ENCODE data around the gene MKKS. TPM values are rescaled to one million over a fixed set of nuclear protein-coding genes. Genes with fewer than 3 reads are reported as not detected.
"Not testable (repeated sequence)": the region's sequence is repeated elsewhere in the genome, so short reads cannot be mapped to it uniquely, and the experiment has no call there.

The MKKS gene
- total and polyA plus RNA-seq, 2 experiments from 2014 or later: 9.1 to 45.9 TPM

DNA sequence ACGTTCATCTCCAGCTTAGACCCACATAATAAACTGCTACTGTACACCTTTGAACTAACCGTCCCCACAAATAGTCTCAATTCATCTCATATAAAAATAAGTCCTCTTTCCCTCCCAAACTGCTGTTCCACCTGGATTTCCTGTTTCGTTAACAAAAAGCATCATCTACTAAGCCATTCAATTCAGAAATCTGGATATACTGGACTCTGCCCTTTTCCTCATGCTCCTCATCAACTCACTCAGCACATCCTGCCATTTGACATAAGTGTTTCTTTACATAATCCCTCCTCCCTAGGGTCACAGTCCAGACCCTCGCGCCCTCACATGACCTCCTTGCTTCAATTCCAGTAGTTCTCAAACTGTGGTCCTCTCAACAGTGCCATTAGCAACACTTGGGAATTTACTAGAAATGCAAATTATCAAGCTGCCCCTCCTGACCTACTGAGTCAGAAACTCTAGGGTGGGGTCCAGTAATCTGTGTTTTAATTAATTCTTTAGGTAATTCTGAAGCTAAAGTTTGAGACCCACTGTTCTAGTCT lies 4.5 kb downstream of the MKKS start:
- DNase-seq (ENCODE audit: low read depth in 1 of 2, low spot score in 1 of 2): no peak
- Histone ChIP-seq H3K27ac (no peak overlapping the region), H3K36me3 (no peaks in the 10 kb centered on the region), H3K9me3 (ENCODE audit: low read depth) (no peaks in the 10 kb centered on the region), H3K4me1 (ENCODE audit: low read depth) (peaks cover 18% of the 10 kb centered on the region), H3K27me3 (no peaks in the 10 kb centered on the region), H3K4me3 (no peak overlapping the region)
- TF ChIP-seq CTCF (IDR thresholded peaks at IDR 0.05; ENCODE audit: low read depth, low read length): no peak

DNA sequence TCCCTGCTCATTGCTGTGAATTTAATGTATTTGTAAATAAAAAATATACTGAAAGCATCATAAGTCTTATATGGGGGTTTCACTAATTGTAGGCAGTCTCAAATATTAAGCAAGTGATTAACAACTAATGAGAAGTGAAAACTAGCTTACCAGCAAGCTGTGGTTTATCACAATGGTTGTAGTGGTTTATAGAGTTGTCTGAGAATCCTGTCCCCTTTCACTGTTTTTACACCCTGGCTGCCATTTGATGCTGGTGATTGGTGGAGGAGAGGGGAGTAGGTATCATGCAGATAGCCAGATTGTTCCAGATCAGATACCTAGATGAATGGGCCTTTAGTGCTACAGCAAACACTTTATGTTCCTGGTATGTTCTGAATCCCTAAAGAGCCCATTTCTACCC lies 6.0 kb downstream of the MKKS start:
- Histone ChIP-seq H3K4me1 (ENCODE audit: low read depth) (peaks cover 16% of the 10 kb centered on the region), H3K9me3 (ENCODE audit: low read depth) (no peaks in the 10 kb centered on the region), H3K36me3 (peaks cover 2% of the 10 kb centered on the region), H3K4me3 (no peak overlapping the region), H3K27me3 (no peaks in the 10 kb centered on the region), H3K27ac (no peak overlapping the region)
- no peak for TF ChIP-seq CTCF (IDR thresholded peaks at IDR 0.05; ENCODE audit: low read depth, low read length)
- no peak for DNase-seq (ENCODE audit: low read depth in 1 of 2, low spot score in 1 of 2)

GRCh38 chr20:10427060-10427692 lies 6.8 kb downstream of the MKKS start:
- H3K4me1 ChIP-seq (ENCODE audit: low read depth): peaks cover 14% of the 10 kb centered on the region
- H3K27me3 ChIP-seq: no peaks in the 10 kb centered on the region
- H3K4me3 ChIP-seq: no peak overlapping the region
- H3K36me3 ChIP-seq: peaks cover 2% of the 10 kb centered on the region
- no peak overlapping the region for H3K27ac ChIP-seq
- TF ChIP-seq CTCF (IDR thresholded peaks at IDR 0.05; ENCODE audit: low read depth, low read length): peak; percentile 84
- no peaks in the 10 kb centered on the region for H3K9me3 ChIP-seq (ENCODE audit: low read depth)
- DNase-seq (ENCODE audit: low read depth in 1 of 2, low spot score in 1 of 2): peak; percentile 66 to 82

DNA sequence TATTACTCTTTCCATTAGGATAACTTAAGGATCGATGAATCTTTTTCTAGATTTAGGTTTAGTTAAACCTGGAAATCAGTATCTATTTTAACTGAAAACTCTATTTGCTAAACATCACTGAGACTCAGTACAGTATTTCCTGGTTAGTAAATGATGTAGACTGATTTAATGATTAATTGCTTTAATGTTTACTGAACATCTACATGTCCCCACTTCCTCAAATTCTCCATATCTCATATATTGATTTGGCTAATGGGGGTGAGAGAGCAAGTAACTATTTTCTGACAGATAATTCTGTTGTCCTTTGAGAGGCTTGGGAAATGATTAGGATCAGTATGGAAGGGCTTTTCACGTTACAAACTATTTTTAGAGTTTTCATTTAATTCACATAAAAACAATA lies 10.3 kb downstream of the MKKS start:
- TF ChIP-seq CTCF (IDR thresholded peaks at IDR 0.05; ENCODE audit: low read depth, low read length): no peak
- no peaks in the 10 kb centered on the region for H3K27me3 ChIP-seq

GRCh38 chr20:10419550-10420133 lies 14.4 kb downstream of the MKKS start:
- DNase-seq (ENCODE audit: low read depth in 1 of 2, low spot score in 1 of 2): no peak

More for the DNA sequence above, 10.3 kb downstream of the MKKS start:
- DNase-seq (ENCODE audit: low read depth in 1 of 2, low spot score in 1 of 2): no peak
- H3K9me3 ChIP-seq (ENCODE audit: low read depth): no peaks in the 10 kb centered on the region
- H3K27ac ChIP-seq: no peak overlapping the region
- H3K4me3 ChIP-seq: no peak overlapping the region
- H3K36me3 ChIP-seq: peaks cover 2% of the 10 kb centered on the region
- H3K4me1 ChIP-seq (ENCODE audit: low read depth): peaks cover 9% of the 10 kb centered on the region

DNA sequence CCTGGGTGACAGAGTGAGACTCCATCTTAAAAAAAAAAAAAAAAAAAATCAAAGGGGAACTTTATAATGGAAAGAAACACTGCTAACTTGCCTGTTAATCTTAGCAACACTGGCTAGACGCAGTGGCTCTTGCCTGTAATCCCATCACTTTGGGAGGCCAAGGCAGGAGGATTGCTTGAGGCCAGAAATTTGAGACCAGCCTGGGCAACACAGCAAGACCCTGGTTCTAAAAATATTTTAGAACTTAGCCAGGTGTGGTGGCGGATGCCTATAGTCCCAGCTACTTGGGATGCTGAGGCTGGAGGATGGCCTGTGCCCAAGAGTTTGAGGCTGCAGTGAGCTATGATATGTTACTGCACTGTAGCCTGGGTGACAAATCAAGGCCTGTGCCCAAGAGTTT lies 16.8 kb downstream of the MKKS start:
- not testable (repeated sequence) for DNase-seq (ENCODE audit: low read depth in 1 of 2, low spot score in 1 of 2); H3K27ac ChIP-seq; H3K27me3 ChIP-seq; H3K36me3 ChIP-seq; H3K4me3 ChIP-seq; H3K9me3 ChIP-seq (ENCODE audit: low read depth); H3K4me1 ChIP-seq (ENCODE audit: low read depth)

More at GRCh38 chr20:10419550-10420133, 14.4 kb downstream of the MKKS start:
- Histone ChIP-seq H3K36me3 (peaks cover 7% of the 10 kb centered on the region), H3K27me3 (no peaks in the 10 kb centered on the region), H3K4me3 (no peak overlapping the region), H3K27ac (no peak overlapping the region), H3K9me3 (ENCODE audit: low read depth) (no peaks in the 10 kb centered on the region), H3K4me1 (ENCODE audit: low read depth) (no peaks in the 10 kb centered on the region)
- no peak for TF ChIP-seq CTCF (IDR thresholded peaks at IDR 0.05; ENCODE audit: low read depth, low read length)

Measured in cardiac muscle cell (in vitro differentiated cells and primary cell).